Measurements from ENCODE around the gene ELMOD3. TPM values are rescaled to one million over a fixed set of nuclear protein-coding genes. Genes with fewer than 3 reads are reported as not detected.
A peak's percentile ranks its signal among the peaks of the same experiment; 100 is the strongest.

ELMOD3 gene
- total RNA-seq, 2 donors from 2014 or later: 31.6 to 32.1 TPM

DNA sequence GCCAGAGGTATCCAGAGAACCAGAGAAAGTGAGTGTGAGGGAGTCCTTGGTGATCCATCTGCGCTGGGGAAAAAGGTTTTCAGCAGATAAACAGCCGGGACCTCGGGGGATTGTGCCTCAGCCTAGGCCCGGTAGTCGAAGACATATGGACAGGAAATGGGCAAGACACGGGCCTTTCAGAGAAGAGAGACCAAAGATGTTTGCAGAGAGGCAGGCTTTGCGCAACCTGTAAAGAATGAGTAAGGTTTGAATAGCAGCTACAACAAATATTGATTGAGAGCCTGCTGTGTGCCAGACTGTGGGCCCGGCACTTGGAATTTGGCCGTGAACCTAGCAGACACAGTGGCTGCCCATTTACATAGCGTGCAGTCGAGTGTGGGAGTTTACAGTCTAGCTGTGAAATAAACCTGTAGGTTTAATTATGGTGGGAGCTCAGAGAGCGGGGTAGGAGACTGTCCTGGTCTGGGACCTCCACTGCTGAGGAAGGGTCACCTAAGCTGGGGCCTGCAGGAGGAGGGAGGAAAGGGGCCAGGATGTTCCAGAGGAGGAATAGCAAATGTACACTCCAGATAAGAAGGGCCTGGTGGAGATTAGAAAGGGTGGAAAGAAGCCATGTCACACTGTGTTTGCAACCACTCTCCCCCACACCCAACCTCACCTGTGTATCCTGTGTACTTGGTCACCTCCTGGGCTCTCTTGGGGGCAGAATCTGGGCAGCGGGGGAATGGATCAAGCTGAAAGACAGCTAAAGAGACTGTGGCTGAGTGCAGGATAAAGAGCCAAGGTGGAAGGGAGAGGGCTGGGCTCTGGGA, 66.9 kb downstream of the ELMOD3 start:
- Histone ChIP-seq H3K9me3 (no peaks in the 10 kb centered on the region), H3K36me3 (no peaks in the 10 kb centered on the region), H3K27ac (peak overlapping the region; percentile 90), H3K4me1 (replicated peaks) (peaks cover 25% of the 10 kb centered on the region), H3K27me3 (replicated peaks; ENCODE audit: insufficient read depth) (no peaks in the 10 kb centered on the region), H3K4me3 (no peak overlapping the region)
- intact Hi-C loops (cut with DNase I): loop anchor here (2.0 kb wide), 1 partner anchor 131 kb away; no protein-coding TSS in a partner anchor
- TF ChIP-seq POLR2AphosphoS5 (IDR thresholded peaks at IDR 0.05): peak; percentile 75
- no peak for TF ChIP-seq POLR2A (IDR thresholded peaks at IDR 0.05)
- TF ChIP-seq, protein P1, sequence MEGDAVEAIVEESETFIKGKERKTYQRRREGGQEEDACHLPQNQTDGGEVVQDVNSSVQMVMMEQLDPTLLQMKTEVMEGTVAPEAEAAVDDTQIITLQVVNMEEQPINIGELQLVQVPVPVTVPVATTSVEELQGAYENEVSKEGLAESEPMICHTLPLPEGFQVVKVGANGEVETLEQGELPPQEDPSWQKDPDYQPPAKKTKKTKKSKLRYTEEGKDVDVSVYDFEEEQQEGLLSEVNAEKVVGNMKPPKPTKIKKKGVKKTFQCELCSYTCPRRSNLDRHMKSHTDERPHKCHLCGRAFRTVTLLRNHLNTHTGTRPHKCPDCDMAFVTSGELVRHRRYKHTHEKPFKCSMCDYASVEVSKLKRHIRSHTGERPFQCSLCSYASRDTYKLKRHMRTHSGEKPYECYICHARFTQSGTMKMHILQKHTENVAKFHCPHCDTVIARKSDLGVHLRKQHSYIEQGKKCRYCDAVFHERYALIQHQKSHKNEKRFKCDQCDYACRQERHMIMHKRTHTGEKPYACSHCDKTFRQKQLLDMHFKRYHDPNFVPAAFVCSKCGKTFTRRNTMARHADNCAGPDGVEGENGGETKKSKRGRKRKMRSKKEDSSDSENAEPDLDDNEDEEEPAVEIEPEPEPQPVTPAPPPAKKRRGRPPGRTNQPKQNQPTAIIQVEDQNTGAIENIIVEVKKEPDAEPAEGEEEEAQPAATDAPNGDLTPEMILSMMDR (IDR thresholded peaks at IDR 0.05): no peak
- DNase-seq (ENCODE audit: low spot score): peak; percentile 87
- 42% methylated on average over 13 of the region's 13 CpGs for WGBS

GRCh38 chr2:85422072-85422457, 67.5 kb downstream of the ELMOD3 start:
- intact Hi-C loops (cut with DNase I): no loop called here
- WGBS: 86% methylated on average over 2 of the region's 2 CpGs
- H3K27ac ChIP-seq: peak overlapping the region; percentile 90

GRCh38 chr2:85423525-85423924, 69.0 kb downstream of the ELMOD3 start:
- Histone ChIP-seq H3K4me3 (no peak overlapping the region), H3K27ac (no peak overlapping the region), H3K36me3 (no peaks in the 10 kb centered on the region), H3K27me3 (replicated peaks; ENCODE audit: insufficient read depth) (no peaks in the 10 kb centered on the region), H3K4me1 (replicated peaks) (peaks cover 20% of the 10 kb centered on the region), H3K9me3 (no peaks in the 10 kb centered on the region)
- 79% methylated on average over 5 of the region's 5 CpGs for WGBS
- DNase-seq (ENCODE audit: low spot score): no peak
- intact Hi-C loops (cut with DNase I): no loop called here
- TF ChIP-seq, protein P1 (IDR thresholded peaks at IDR 0.05): no peak
- no peak for TF ChIP-seq POLR2A (IDR thresholded peaks at IDR 0.05)
- TF ChIP-seq POLR2AphosphoS5 (IDR thresholded peaks at IDR 0.05): no peak

More at GRCh38 chr2:85422072-85422457, 67.5 kb downstream of the ELMOD3 start:
- Histone ChIP-seq H3K9me3 (no peaks in the 10 kb centered on the region), H3K36me3 (no peaks in the 10 kb centered on the region), H3K27me3 (replicated peaks; ENCODE audit: insufficient read depth) (no peaks in the 10 kb centered on the region), H3K4me3 (no peak overlapping the region), H3K4me1 (replicated peaks) (peaks cover 25% of the 10 kb centered on the region)
- DNase-seq (ENCODE audit: low spot score): no peak
- TF ChIP-seq POLR2A (IDR thresholded peaks at IDR 0.05): no peak
- TF ChIP-seq, protein P1 (IDR thresholded peaks at IDR 0.05): no peak
- no peak for TF ChIP-seq POLR2AphosphoS5 (IDR thresholded peaks at IDR 0.05)

DNA sequence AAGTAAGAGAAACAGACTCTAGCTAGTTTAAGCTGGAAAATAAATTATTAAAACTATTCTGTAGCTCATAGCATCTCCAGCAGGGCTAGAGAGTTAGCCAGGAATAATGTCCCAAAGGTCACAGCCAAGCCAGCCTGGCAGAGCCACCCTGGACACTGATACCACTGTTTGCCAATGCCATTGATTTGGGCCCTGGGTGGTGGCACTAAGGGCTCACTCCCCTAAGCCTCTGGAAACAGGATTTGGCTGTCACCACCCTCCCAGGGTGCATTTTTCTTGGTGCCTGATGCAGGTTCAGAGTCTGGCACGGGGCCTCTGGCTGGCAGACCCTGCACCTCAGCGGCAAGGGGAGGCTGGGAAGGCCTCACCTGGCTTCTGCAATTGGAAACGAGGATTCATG, 71.0 kb downstream of the ELMOD3 start:
- Histone ChIP-seq H3K27ac (no peak overlapping the region), H3K4me1 (replicated peaks) (peaks cover 10% of the 10 kb centered on the region), H3K9me3 (no peaks in the 10 kb centered on the region), H3K27me3 (replicated peaks; ENCODE audit: insufficient read depth) (no peaks in the 10 kb centered on the region), H3K4me3 (no peak overlapping the region), H3K36me3 (no peaks in the 10 kb centered on the region)
- intact Hi-C loops (cut with DNase I): no loop called here
- WGBS: 72% methylated on average over 3 of the region's 3 CpGs
- DNase-seq (ENCODE audit: low spot score): no peak
- no peak for TF ChIP-seq POLR2A (IDR thresholded peaks at IDR 0.05)
- TF ChIP-seq POLR2AphosphoS5 (IDR thresholded peaks at IDR 0.05): no peak

DNA sequence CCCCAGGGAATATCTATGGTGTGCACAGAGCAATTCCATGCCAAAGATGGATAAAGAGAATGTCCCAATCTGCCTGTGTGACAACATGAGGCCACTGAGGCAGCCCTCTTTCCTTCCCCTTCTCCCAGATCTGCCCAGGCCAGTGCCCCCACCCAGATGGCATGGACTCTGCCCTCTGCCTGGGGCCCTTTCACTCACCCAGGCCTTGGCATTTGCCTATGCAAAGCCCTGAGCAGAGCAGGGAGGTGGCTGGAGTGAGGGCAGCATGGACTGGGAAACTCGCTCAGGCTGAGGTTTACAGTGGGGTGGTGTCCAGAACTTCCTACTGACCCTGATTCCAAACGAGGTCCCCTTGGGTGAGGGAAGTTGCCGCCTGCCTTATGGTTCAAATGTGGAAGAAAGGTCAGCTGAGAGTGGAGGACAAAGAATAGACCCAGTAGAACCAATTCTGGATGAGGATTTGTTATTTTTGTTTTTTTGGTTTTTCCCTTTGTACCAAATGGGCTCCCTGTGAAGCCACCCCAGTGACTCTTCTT, 72.8 kb downstream of the ELMOD3 start:
- no peaks in the 10 kb centered on the region for H3K36me3 ChIP-seq
- no peaks in the 10 kb centered on the region for H3K4me1 ChIP-seq (replicated peaks)
- no peak overlapping the region for H3K27ac ChIP-seq
- no peak for DNase-seq (ENCODE audit: low spot score)
- no peaks in the 10 kb centered on the region for H3K27me3 ChIP-seq (replicated peaks; ENCODE audit: insufficient read depth)
- no peaks in the 10 kb centered on the region for H3K9me3 ChIP-seq
- WGBS: 79% methylated on average over 3 of the region's 3 CpGs
- H3K4me3 ChIP-seq: no peak overlapping the region
- intact Hi-C loops (cut with DNase I): no loop called here
- no peak for TF ChIP-seq POLR2AphosphoS5 (IDR thresholded peaks at IDR 0.05)
